ENCODE measurements around the gene GPRC5A.

The GPRC5A gene

GRCh38 chr12:12885096-12885792, 6.1 kb upstream of the GPRC5A start:
- no peak for DNase-seq (ENCODE audit: low spot score)

GRCh38 chr12:12887471-12887870, 3.9 kb upstream of the GPRC5A start:
- no peak for DNase-seq (ENCODE audit: low spot score)

GRCh38 chr12:12889701-12890100, 1.7 kb upstream of the GPRC5A start:
- no peak for DNase-seq (ENCODE audit: low spot score)

GRCh38 chr12:12890543-12891079, 751 bp upstream of the GPRC5A start:
- DNase-seq (ENCODE audit: low spot score): no peak

GRCh38 chr12:12891881-12892355, 556 bp downstream of the GPRC5A start:
- no peak for DNase-seq (ENCODE audit: low spot score)

- no peak for DNase-seq (ENCODE audit: low spot score)
Measured at GRCh38 chr12:12892681-12893141, 1.3 kb downstream of the GPRC5A start.

GRCh38 chr12:12893438-12893837, 2.1 kb downstream of the GPRC5A start:
- no peak for DNase-seq (ENCODE audit: low spot score)

GRCh38 chr12:12896260-12896659, 4.9 kb downstream of the GPRC5A start:
- DNase-seq (ENCODE audit: low spot score): no peak

- no peak for DNase-seq (ENCODE audit: low spot score)
Measured at GRCh38 chr12:12897302-12897701, 5.9 kb downstream of the GPRC5A start.

- DNase-seq (ENCODE audit: low spot score): no peak
Measured at GRCh38 chr12:12898136-12898717, 6.9 kb downstream of the GPRC5A start.

GRCh38 chr12:12898911-12899511, 7.6 kb downstream of the GPRC5A start:
- DNase-seq (ENCODE audit: low spot score): no peak

GRCh38 chr12:12899530-12900380, 8.4 kb downstream of the GPRC5A start:
- DNase-seq (ENCODE audit: low spot score): no peak

GRCh38 chr12:12900786-12901157, 9.4 kb downstream of the GPRC5A start:
- no peak for DNase-seq (ENCODE audit: low spot score)

GRCh38 chr12:12901158-12901791, 9.9 kb downstream of the GPRC5A start:
- DNase-seq (ENCODE audit: low spot score): no peak

GRCh38 chr12:12902036-12902435, 10.7 kb downstream of the GPRC5A start:
- no peak for DNase-seq (ENCODE audit: low spot score)

- no peak for DNase-seq (ENCODE audit: low spot score)
Measured at GRCh38 chr12:12903642-12904609, 12.6 kb downstream of the GPRC5A start.

- DNase-seq (ENCODE audit: low spot score): no peak
Measured at GRCh38 chr12:12907552-12907951, 16.2 kb downstream of the GPRC5A start.

- DNase-seq (ENCODE audit: low spot score): no peak
Measured at GRCh38 chr12:12908252-12908651, 16.9 kb downstream of the GPRC5A start.

GRCh38 chr12:12908711-12909110, 17.3 kb downstream of the GPRC5A start:
- no peak for DNase-seq (ENCODE audit: low spot score)

GRCh38 chr12:12909228-12909994, 18.0 kb downstream of the GPRC5A start:
- DNase-seq (ENCODE audit: low spot score): no peak
